Islet precursor cell (in vitro differentiated cells): Measurements from ENCODE around the gene MAML1.
A peak's percentile ranks its signal among the peaks of the same experiment; 100 is the strongest.
"Not testable (repeated sequence)": the region's sequence is repeated elsewhere in the genome, so short reads cannot be mapped to it uniquely, and the experiment has no call there.

Source experiments
- DNase-seq: peaks from one replicate; pipeline ENCODE4 v3.0.0-alpha.2; 2018

Gene MAML1

GRCh38 chr5:179732412-179732917 is at the start of gene MAML1:
Gene MAML1, plus strand, starts transcription at chr5:179732822. Its CDS starts 291 bp downstream, at chr5:179733113.
- DNase-seq: peak; percentile 100

DNA sequence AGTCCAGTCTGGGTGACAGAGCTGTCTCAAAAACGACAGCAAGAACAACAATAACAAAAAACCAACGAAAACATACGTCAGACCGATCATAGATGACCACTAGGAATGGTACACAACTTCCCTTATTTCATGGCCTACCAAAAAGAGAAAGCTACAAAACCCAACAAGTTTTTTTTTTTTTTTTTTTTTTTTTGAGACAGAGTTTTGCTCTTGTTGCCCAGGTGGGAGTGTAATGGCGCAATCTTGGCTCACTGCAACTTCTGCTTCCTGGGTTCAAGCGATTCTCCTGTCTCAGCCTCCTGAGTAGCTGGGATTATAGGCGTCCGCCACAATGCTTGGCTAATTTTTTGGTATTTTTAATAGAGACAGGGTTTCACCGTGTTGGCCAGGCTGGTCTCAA is 43.4 kb upstream of the MAML1 start:
- DNase-seq: not testable (repeated sequence)

DNA sequence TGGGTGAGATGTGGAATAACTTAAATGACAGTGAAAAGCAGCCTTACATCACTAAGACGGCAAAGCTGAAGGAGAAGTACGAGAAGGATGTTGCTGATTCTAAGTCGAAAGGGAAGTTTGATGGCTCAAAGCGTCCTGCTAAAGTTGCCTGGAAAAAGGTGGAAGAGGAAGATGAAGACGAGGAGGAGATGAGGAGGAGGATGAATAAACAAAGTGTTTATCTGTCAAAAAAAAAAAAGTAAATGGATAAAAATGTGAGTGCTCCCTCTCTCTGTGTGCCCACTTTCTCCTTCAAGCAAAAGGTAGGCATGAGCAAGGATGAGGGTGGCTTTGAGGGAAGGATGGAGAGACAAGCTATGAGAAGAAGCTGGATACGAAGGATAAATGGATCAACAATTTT is 38.1 kb upstream of the MAML1 start:
- no peak for DNase-seq

GRCh38 chr5:179696603-179697002 is 36.0 kb upstream of the MAML1 start:
- no peak for DNase-seq

- no peak for DNase-seq
Measured at GRCh38 chr5:179697108-179697507, 35.5 kb upstream of the MAML1 start.

DNA sequence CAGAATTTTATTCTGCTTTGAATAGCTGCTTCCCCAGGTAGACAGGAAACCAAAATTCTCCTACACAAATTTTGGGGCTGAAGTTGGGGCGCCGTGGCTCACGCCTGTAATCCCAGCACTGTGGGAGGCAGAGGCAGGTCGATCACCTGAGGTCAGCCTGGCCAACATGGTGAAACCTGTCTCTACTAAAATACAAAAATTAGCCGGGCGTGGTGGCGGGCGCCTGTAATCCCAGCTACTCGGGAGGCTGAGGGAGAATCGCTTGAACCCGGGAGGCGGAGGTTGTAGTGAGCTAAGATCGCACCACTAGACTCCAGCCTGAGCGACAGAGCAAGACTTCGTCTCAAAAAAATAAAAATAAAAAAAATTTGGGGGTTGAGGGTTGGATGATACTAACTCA is 35.1 kb upstream of the MAML1 start:
- not testable (repeated sequence) for DNase-seq

- peak; percentile 100 for DNase-seq
Measured at GRCh38 chr5:179697993-179698934, 34.4 kb upstream of the MAML1 start.

DNA sequence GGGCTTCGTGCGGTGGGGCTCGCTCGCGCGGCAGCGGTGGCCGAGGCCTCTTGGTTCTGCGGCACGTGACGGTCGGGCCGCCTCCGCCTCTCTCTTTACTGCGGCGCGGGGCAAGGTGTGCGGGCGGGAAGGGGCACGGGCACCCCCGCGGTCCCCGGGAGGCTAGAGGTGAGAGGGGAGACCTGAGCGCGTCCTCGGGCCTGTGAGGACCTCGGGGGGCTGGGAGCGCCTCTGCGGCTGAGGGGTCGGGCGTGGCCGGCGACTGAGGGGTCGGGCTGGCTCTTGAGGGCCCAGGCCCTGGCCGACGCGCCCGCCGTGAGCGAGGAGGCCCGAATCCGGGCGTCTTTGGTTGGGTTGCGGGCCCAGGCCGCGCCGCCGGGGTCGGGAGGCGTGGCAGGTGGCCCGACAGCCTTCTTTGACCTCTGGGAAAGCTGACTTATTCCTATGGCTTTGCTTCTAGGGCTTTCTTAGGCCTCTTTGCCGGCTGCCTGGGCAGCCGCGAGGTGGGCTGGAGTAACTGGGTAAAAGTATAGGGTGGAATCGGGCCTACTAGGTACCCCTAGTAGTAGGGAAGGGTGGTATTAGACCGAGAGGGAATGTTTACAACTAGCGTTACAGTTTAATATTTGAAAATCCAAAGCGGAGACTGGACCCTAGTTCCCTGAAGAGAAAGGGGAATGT is 33.5 kb upstream of the MAML1 start, which contains the start of gene CANX:
Gene CANX, plus strand, starts transcription at position 33 of the 681 bp plus-strand sequence. CDS start 6,715 bp downstream, outside the sequence.
- DNase-seq: no peak

DNA sequence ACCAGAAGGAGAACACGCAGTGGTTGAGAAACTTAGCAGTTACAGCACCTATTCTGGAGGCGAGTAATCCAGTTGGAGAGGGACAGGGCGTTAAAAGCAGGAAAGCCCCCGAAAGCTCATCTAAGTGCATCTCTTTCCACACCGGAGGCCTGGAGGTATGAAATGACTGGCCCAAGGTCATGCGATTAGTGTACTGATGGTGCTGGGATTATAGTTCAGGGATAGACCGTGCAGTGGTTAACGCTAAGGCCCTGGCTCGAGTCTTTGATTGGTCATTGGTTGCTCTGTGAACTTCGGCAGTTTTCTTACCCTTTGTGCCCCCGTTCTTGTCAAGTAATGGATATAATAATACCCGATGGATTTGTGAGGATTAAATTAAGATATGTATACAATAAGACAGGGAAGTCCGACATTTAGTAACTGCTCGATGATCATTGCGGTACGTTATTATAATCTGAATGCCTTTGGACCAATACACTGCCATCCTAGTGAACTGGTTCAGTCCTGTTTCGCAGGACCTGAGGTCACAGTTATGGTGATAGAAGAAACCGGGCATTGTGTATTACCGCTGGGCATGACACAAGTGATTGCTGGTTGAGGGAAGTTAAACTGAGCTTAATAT is 32.9 kb upstream of the MAML1 start:
- DNase-seq: no peak

DNA sequence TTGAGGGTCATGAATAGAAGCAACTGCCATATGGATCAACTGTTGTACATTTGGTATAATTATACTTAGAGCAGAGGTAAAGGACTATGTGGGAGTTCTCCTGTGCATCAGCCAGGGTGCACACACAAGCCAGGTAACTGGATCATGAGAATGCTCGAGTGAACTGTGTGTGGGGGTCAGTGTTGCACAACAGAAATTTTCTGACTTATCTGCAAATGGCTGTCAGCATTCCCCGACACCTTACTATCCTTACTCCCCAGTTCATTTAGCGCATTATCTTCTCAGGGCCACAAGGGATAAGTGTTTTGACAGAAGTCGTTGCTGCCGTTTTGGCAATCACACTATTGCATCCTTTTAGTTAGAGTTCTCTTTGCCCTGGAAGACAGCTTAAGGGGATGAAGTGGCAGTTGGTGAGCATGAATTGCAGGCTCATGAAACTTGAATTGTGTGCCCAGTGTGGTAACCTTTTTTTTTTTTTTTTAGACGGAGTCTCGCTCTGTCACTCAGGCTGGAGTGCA is 32.2 kb upstream of the MAML1 start:
- DNase-seq: no peak

GRCh38 chr5:179716286-179716685 is 16.3 kb upstream of the MAML1 start:
- DNase-seq: no peak

DNA sequence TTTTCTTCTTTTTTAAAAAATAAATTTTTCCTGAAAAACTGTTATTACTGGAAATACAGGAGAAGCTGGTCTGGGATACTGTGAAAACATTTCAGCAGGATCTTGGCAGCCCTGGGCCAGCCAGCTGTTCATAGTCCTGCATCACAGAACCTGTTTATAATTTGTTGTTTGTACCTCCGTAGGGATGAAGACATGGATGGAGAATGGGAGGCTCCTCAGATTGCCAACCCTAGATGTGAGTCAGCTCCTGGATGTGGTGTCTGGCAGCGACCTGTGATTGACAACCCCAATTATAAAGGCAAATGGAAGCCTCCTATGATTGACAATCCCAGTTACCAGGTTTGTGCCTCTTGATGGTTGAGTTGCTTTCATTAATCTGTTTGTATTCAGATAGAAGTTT is 12.4 kb upstream of the MAML1 start:
- no peak for DNase-seq

DNA sequence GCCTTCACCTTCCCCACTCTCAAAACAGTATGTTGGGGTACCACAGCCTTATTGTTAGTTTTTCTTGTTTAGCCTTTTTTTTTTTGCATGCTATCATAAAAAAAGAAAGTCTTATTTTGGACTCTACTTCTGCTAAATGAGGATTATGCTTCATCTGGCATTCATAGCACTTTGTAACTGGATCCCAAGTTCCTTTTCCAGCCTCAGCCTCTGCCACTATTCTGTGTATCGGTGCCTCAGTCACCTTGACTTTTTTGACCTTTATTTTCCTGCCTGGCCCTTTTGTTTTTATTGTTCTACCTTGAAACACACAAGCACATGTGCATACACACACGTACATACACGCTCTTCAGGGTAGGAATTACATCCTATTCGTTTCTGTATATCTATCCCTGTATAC is 8.5 kb upstream of the MAML1 start:
- DNase-seq: no peak

DNA sequence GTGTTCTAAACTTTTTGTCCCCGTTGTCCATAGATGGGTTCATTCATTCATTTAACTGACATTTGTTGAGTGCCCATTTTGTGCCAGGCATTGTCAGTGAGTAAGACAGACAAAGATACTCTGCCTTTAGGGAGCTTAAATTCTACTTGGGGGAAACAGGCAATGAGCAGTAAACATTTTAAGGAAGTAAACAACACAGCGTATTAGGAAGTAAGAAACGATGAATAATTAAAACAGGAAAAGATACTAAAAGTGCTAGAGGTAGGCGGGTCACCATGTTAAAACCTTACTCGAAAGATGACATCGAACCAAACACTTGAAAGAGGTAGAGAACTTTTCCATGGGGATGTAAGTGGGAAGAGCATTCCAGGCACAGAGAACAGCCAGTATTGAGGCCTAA is 5.5 kb upstream of the MAML1 start:
- no peak for DNase-seq

- no peak for DNase-seq
Measured at GRCh38 chr5:179729303-179729702, 3.3 kb upstream of the MAML1 start.

DNA sequence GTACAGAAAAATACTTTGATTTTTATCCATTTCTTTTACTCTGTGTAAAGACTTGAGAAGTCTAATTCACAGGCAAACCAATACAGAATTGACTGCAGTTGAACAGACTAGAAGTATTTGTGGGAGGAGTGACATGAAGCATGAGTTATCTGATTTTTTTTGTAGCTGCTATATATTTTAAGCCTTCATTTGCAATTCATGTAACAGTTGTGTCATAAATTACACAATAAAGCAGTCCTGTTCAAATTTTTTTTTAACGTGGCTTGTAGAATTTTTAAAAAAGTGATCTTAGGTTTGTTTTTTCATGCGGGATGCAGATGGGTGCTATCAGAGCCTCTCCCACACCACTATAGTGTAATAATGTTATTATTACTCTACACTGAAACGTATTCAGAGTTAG is 2.9 kb upstream of the MAML1 start:
- DNase-seq: no peak

DNA sequence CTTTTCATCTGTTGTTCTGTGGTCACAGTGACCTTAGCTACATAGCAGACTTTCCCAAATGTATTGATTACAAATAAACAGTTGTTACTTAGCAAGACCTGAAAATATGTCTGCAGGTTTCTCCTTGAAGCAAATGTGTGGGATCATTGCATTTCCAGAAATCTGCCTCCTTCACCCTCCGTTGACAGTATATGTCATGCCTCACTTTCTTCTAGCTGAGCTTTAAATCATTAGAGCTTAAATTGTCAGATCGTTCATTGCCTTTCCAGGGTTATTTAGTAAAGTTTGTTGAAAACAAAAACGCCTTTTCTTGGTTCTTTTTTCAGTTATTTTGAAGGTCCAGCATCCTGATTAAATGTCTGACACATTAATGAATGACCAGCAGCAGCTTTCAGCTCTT is 2.3 kb upstream of the MAML1 start:
- DNase-seq: no peak

DNA sequence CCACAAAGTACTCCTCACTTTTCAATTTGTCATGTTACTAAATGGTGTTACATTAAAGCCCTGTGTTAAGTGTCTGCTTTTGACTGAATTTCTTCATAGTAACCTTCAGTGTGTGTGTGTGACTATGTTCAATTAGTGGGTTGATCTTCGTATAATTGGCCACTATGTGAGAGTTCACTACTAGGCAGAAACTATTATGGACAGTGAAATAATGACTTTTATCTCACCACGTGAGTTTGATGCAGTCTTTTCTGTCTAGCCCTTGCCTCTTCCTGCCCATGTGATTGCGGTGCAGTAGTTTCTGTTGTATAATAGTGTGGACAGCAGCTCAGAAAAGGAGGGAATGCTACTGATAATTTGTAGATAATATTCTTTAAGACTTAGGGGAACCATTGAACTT is 1.8 kb upstream of the MAML1 start:
- DNase-seq: no peak

DNA sequence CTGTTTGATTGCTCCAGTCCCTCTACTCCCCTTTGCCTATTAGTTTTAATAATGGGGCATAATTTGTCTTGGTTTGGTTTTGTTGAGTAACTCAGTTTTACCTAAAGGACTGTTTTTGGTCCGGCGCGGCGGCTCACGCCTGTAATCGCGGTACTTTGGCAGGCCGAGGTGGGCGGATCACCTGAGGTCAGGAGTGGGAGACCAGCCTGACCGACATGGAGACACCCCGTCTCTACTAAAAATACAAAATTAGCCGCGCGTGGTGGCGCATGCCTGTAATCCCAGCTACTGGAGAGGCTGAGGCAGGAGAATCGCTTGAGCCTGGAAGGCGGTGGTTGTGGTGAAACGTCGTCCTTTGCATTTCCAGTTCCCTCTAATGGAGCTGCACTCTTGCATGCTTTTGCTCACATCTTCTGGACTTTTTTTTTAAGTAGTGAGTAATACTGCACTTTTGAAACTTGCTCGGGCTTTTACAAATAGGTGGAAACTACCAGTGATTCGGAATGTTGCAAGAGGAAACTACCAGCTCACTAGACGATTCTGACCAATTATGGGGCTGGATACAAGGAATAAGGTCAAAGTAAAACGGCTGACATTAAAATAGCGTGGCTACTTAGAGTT is 721 bp upstream of the MAML1 start:
- no peak for DNase-seq

- peak; percentile 71 for DNase-seq
Measured at GRCh38 chr5:179732918-179733771, 523 bp downstream of the MAML1 start.

DNA sequence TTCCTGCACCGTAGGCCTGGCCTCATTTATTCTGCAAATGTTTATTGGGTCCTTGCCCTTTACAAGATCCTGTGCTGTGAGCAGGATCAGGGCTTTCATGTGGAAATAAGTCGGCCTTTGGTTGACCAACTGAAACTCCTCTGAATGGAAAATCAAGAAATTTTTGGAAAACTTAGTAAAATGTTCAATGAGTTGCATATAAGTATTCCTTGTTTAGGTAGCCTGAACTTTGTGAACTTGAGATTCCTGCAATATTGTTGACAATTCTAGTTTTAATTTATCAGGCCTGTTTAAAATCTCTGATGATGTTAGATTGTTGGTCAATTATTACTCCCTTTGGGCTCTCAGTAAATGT is 1.1 kb downstream of the MAML1 start:
- DNase-seq: no peak
